Astrocyte (in vitro differentiated cells and primary cell): Measurements from ENCODE around the gene UST. TPM values are rescaled to one million over a fixed set of nuclear protein-coding genes. Genes with fewer than 3 reads are reported as not detected.
"Not testable (repeated sequence)": the region's sequence is repeated elsewhere in the genome, so short reads cannot be mapped to it uniquely, and the experiment has no call there.

Source experiments
- DNase-seq: peaks from one replicate; pipeline ENCODE4 v3.0.0-alpha.2; 2010; ENCODE audit warnings: low read depth
- FAIRE-seq: peaks from 2 replicates; lab custom pipeline; 2011; peaks lifted over from hg19 to GRCh38; lab: Jason Lieb, UNC
- H2AFZ ChIP-seq: 2 replicates; pipeline ENCODE4 v1.6.0; 2012; ENCODE audit warnings: low read depth, low read length, inconsistent platforms
- H3K27ac ChIP-seq: 2 replicates; pipeline ENCODE4 v1.5.1; 2011; ENCODE audit warnings: low read depth, low read length, inconsistent platforms
- H3K27me3 ChIP-seq: 2 replicates; pipeline ENCODE4 v1.6.0; 2011; ENCODE audit warnings: low read length, inconsistent platforms; ENCODE audit not compliant: insufficient read depth
- H3K36me3 ChIP-seq: 2 replicates; pipeline ENCODE4 v1.5.1; 2011; ENCODE audit warnings: low read length, inconsistent platforms; ENCODE audit not compliant: insufficient read depth
- H3K4me1 ChIP-seq: 2 replicates; pipeline ENCODE4 v1.5.1; 2011; ENCODE audit warnings: low read length, inconsistent platforms; ENCODE audit not compliant: insufficient read depth
- H3K4me2 ChIP-seq: 2 replicates; pipeline ENCODE4 v1.6.0; 2012; ENCODE audit warnings: low read length, inconsistent platforms
- H3K4me3 ChIP-seq: 2 replicates; pipeline ENCODE4 v1.5.1; 2011; ENCODE audit warnings: low read depth, mild to moderate bottlenecking, low read length, inconsistent platforms; ENCODE audit not compliant: insufficient read depth
- H3K79me2 ChIP-seq: 2 replicates; pipeline ENCODE4 v1.6.0; 2012; ENCODE audit warnings: mild to moderate bottlenecking, low read length, inconsistent platforms; ENCODE audit not compliant: insufficient read depth
- H3K9ac ChIP-seq: 2 replicates; pipeline ENCODE4 v1.6.0; 2012; ENCODE audit warnings: mild to moderate bottlenecking, low read length, inconsistent platforms
- H3K9me3 ChIP-seq: 2 replicates; pipeline ENCODE4 v1.5.1; 2012; ENCODE audit warnings: low read depth, mild to moderate bottlenecking, low read length, inconsistent platforms; ENCODE audit not compliant: insufficient read depth
- H4K20me1 ChIP-seq: 2 replicates; pipeline ENCODE4 v1.6.0; 2012; ENCODE audit warnings: low read length, inconsistent platforms; ENCODE audit not compliant: insufficient read depth
- H3K27ac Mint-ChIP-seq: one replicate; pipeline ENCODE4 v1.8.0; 2021; ENCODE audit warnings: mild to moderate bottlenecking, mixed read lengths; ENCODE audit not compliant: unreplicated experiment
- H3K27me3 Mint-ChIP-seq: one replicate; pipeline ENCODE4 v1.8.0; 2021; ENCODE audit warnings: low read depth, mixed read lengths; ENCODE audit not compliant: unreplicated experiment
- H3K36me3 Mint-ChIP-seq: one replicate; pipeline ENCODE4 v1.8.0; 2021; ENCODE audit warnings: low read depth, mixed read lengths; ENCODE audit not compliant: unreplicated experiment
- H3K4me1 Mint-ChIP-seq: one replicate; pipeline ENCODE4 v1.8.0; 2021; ENCODE audit warnings: low read depth, mixed read lengths; ENCODE audit not compliant: unreplicated experiment
- H3K4me3 Mint-ChIP-seq: one replicate; pipeline ENCODE4 v1.8.0; 2021; ENCODE audit warnings: mild to moderate bottlenecking, moderate library complexity, mixed read lengths; ENCODE audit not compliant: unreplicated experiment
- H3K9me3 Mint-ChIP-seq: one replicate; pipeline ENCODE4 v1.8.0; 2021; ENCODE audit warnings: mild to moderate bottlenecking, mixed read lengths; ENCODE audit not compliant: unreplicated experiment
- EZH2 ChIP-seq: IDR thresholded peaks from 2 replicates; pipeline ENCODE4 v1.6.1; 2012; ENCODE audit warnings: mild to moderate bottlenecking, low read length, inconsistent platforms; ENCODE audit not compliant: insufficient read depth
- total RNA-seq: library from RNA; stranded (reverse); gene quantifications from 2 replicates; pipeline ENCODE4 v1.2.1, GENCODE V29; 2021
- TF ChIP-seq, protein P1 (sequence below): IDR thresholded peaks from 2 replicates; pipeline ENCODE4 v1.5.1; 2011; ENCODE audit warnings: low read depth, mild to moderate bottlenecking, inconsistent platforms, low read length, moderate library complexity; ENCODE audit not compliant: insufficient read depth

UST gene
- total RNA-seq, 1 donor from 2014 or later, result 15.3 TPM

DNA sequence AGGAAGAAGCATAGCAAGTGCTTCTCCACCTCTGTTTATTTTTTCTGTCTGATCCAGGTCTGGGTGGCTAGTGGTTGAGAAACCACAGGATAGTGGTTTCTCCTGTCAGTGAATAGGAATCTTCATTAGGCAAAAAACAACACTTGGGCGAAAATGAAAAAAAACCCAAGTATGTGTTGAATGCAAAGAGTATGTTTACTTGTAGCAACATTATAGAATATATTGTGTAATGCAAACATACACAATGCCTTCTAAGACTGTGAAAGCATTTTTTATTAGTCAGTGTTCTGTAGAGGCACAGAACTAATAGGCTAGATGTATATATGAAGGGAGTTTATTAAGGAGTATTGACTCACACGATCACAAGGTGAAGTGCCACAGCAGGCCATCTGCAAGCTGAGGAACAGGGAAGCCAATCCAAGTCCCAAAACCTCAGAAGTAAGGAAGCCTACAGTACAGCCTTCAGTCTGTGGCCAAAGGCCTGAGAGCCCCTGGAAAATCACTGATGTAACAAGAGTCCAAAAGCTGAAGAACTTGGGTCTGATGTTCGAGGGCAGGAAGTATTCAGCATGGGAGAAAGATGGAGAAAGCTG lies 111.1 kb downstream of the UST start:
- TF ChIP-seq, protein P1, sequence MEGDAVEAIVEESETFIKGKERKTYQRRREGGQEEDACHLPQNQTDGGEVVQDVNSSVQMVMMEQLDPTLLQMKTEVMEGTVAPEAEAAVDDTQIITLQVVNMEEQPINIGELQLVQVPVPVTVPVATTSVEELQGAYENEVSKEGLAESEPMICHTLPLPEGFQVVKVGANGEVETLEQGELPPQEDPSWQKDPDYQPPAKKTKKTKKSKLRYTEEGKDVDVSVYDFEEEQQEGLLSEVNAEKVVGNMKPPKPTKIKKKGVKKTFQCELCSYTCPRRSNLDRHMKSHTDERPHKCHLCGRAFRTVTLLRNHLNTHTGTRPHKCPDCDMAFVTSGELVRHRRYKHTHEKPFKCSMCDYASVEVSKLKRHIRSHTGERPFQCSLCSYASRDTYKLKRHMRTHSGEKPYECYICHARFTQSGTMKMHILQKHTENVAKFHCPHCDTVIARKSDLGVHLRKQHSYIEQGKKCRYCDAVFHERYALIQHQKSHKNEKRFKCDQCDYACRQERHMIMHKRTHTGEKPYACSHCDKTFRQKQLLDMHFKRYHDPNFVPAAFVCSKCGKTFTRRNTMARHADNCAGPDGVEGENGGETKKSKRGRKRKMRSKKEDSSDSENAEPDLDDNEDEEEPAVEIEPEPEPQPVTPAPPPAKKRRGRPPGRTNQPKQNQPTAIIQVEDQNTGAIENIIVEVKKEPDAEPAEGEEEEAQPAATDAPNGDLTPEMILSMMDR, result no peak
- no peak for TF ChIP-seq EZH2
- Histone ChIP-seq H3K9me3 (no peaks in the 10 kb centered on the region), H3K27ac (no peak overlapping the region), H3K4me1 (peaks cover 13% of the 10 kb centered on the region), H3K4me2 (peak overlapping the region; percentile 61), H4K20me1 (peaks cover 12% of the 10 kb centered on the region), H3K4me3 (no peak overlapping the region), H2AFZ (no peak overlapping the region), H3K27me3 (no peaks in the 10 kb centered on the region), H3K9ac (no peak overlapping the region), H3K79me2 (no peaks in the 10 kb centered on the region), H3K36me3 (no peaks in the 10 kb centered on the region)
- Mint-ChIP-seq H3K9me3 (peaks cover 10% of the 10 kb centered on the region), H3K27me3 (no peaks in the 10 kb centered on the region), H3K4me3 (no peak overlapping the region), H3K36me3 (peaks cover 5% of the 10 kb centered on the region), H3K27ac (peak overlapping the region; percentile 81), H3K4me1 (peaks cover 23% of the 10 kb centered on the region)
- DNase-seq (peak; percentile 91), FAIRE-seq (no peak)

GRCh38 chr6:148864132-148864531 lies 117.3 kb downstream of the UST start:
- not testable (repeated sequence) for H3K4me2 ChIP-seq, H3K4me3 Mint-ChIP-seq, H3K36me3 ChIP-seq, H3K36me3 Mint-ChIP-seq, H2AFZ ChIP-seq, DNase-seq, H3K9me3 Mint-ChIP-seq, H3K27me3 Mint-ChIP-seq, H3K79me2 ChIP-seq, H3K27me3 ChIP-seq, H3K27ac Mint-ChIP-seq, H3K4me3 ChIP-seq, FAIRE-seq, H3K27ac ChIP-seq, H4K20me1 ChIP-seq, H3K9me3 ChIP-seq, H3K9ac ChIP-seq
- H3K4me1 Mint-ChIP-seq, result peaks cover 23% of the 10 kb centered on the region
- H3K4me1 ChIP-seq, result peaks cover 16% of the 10 kb centered on the region

DNA sequence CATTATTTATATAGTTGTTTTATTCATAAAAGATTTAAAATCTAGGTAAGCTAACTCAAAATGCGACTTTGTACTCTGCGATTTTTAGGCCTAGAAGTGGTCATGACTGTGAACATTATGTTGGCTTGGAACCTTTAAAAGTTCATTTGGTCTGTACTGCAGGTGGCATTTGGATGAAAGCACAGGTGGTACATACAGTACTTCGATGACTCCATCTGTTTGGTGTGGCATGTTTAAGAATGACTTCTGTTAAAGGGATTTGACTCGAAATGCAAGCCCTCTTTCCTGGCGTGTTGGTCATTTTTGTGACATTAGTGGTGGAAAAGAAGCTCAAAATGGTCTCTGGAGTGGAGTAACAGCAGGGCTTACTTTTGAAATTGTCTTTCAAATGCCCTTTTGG lies 118.1 kb downstream of the UST start:
- no peak overlapping the region for H3K4me2 ChIP-seq
- Mint-ChIP-seq H3K27ac (no peak overlapping the region), H3K27me3 (no peaks in the 10 kb centered on the region), H3K36me3 (peaks cover 3% of the 10 kb centered on the region), H3K9me3 (peaks cover 5% of the 10 kb centered on the region), H3K4me1 (peaks cover 30% of the 10 kb centered on the region), H3K4me3 (no peak overlapping the region)
- no peak for TF ChIP-seq EZH2
- TF ChIP-seq, protein P1, result no peak
- no peaks in the 10 kb centered on the region for H3K9me3 ChIP-seq
- no peaks in the 10 kb centered on the region for H3K36me3 ChIP-seq
- no peak overlapping the region for H3K27ac ChIP-seq
- H3K9ac ChIP-seq, result no peak overlapping the region
- H2AFZ ChIP-seq, result no peak overlapping the region
- H4K20me1 ChIP-seq, result peaks cover 8% of the 10 kb centered on the region
- no peak for DNase-seq
- no peak for FAIRE-seq
- H3K4me3 ChIP-seq, result no peak overlapping the region
- peaks cover 9% of the 10 kb centered on the region for H3K79me2 ChIP-seq
- no peaks in the 10 kb centered on the region for H3K27me3 ChIP-seq
- H3K4me1 ChIP-seq, result peaks cover 24% of the 10 kb centered on the region
